Osteoblast (primary cell): ENCODE results near the gene PCSK5. TPM values are rescaled to one million over a fixed set of nuclear protein-coding genes. Genes with fewer than 3 reads are reported as not detected.
A peak's percentile ranks its signal among the peaks of the same experiment; 100 is the strongest.

Source experiments
- DNase-seq: peaks from one replicate; pipeline ENCODE4 v3.0.0; 2011; ENCODE audit warnings: low spot score, mixed read lengths; ENCODE audit not compliant: insufficient read length; ENCODE audit errors: missing footprints
- H2AFZ ChIP-seq: 2 replicates; pipeline ENCODE4 v1.6.0; 2011; ENCODE audit warnings: mild to moderate bottlenecking, low read length
- H3K27ac ChIP-seq: 2 replicates; pipeline ENCODE4 v1.5.1; 2011; ENCODE audit warnings: mild to moderate bottlenecking, low read depth, low read length, moderate library complexity
- H3K27me3 ChIP-seq: 2 replicates; pipeline ENCODE4 v1.6.0; 2012; ENCODE audit warnings: mild to moderate bottlenecking, control low read depth, inconsistent platforms, low read length, moderate library complexity; ENCODE audit not compliant: insufficient read depth
- H3K36me3 ChIP-seq: 2 replicates; pipeline ENCODE4 v1.5.1; 2011; ENCODE audit warnings: mild to moderate bottlenecking, low read length, control low read depth, moderate library complexity; ENCODE audit not compliant: insufficient read depth
- H3K4me1 ChIP-seq: 2 replicates; pipeline ENCODE4 v1.5.1; 2011; ENCODE audit warnings: mild to moderate bottlenecking, low read length, control low read depth, moderate library complexity; ENCODE audit not compliant: insufficient read depth
- H3K4me2 ChIP-seq: 2 replicates; pipeline ENCODE4 v1.6.0; 2011; ENCODE audit warnings: mild to moderate bottlenecking, low read length; ENCODE audit not compliant: insufficient read depth
- H3K4me3 ChIP-seq: fragments of 200-600 bp; sonication (generic); 3 replicates; pipeline ENCODE4 v1.5.1; 2012; ENCODE audit warnings: mild to moderate bottlenecking, low read length, inconsistent platforms; ENCODE audit not compliant: insufficient read depth
- H3K79me2 ChIP-seq: 2 replicates; pipeline ENCODE4 v1.6.0; 2012; ENCODE audit warnings: mild to moderate bottlenecking, low read length, control low read depth, inconsistent platforms; ENCODE audit not compliant: insufficient read depth
- H3K9me3 ChIP-seq: 2 replicates; pipeline ENCODE4 v1.5.1; 2011; ENCODE audit warnings: low read depth, low read length, control low read depth
- H4K20me1 ChIP-seq: 2 replicates; pipeline ENCODE4 v1.6.0; 2012; ENCODE audit warnings: mild to moderate bottlenecking, low read length, control low read depth; ENCODE audit not compliant: insufficient read depth
- total RNA-seq: library from RNA; depleted of rRNA; stranded (reverse); fragments of >200 nt; gene quantifications from 2 replicates; pipeline ENCODE4 v1.2.3, GENCODE V29; 2012
- TF ChIP-seq, protein P1 (sequence below): IDR thresholded peaks from 2 replicates; pipeline ENCODE4 v1.5.1; 2011; ENCODE audit warnings: mild to moderate bottlenecking, low read depth, low read length, moderate library complexity; ENCODE audit errors: extremely low read depth

PCSK5 gene
- total RNA-seq, 1 donor: 14.5 TPM

DNA sequence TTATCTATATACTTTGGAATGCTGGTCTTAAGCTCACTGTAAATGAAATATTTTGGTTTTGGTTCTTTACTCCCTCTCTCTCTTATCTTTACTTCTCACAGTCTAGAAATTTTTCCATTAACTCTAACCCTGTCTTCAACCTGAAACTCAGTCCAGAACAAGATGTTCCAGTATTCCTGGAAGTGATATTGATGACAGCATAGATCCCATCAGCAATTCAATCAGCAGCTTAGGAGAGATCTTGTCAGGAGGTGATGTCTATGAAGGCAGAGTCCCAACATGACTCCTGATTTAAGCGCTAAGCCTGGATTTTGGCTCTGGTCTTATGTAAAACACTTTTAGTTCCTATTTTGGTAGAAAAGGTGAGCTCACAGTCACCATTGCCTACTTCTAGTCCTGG lies 451.1 kb downstream of the PCSK5 start:
- Histone ChIP-seq H3K36me3 (no peaks in the 10 kb centered on the region), H3K27ac (no peak overlapping the region), H3K27me3 (peaks cover 2% of the 10 kb centered on the region), H3K79me2 (no peaks in the 10 kb centered on the region), H2AFZ (no peak overlapping the region), H3K4me2 (no peak overlapping the region), H3K4me3 (no peak overlapping the region), H3K4me1 (no peaks in the 10 kb centered on the region), H3K9me3 (no peaks in the 10 kb centered on the region), H4K20me1 (no peaks in the 10 kb centered on the region)
- TF ChIP-seq, protein P1, sequence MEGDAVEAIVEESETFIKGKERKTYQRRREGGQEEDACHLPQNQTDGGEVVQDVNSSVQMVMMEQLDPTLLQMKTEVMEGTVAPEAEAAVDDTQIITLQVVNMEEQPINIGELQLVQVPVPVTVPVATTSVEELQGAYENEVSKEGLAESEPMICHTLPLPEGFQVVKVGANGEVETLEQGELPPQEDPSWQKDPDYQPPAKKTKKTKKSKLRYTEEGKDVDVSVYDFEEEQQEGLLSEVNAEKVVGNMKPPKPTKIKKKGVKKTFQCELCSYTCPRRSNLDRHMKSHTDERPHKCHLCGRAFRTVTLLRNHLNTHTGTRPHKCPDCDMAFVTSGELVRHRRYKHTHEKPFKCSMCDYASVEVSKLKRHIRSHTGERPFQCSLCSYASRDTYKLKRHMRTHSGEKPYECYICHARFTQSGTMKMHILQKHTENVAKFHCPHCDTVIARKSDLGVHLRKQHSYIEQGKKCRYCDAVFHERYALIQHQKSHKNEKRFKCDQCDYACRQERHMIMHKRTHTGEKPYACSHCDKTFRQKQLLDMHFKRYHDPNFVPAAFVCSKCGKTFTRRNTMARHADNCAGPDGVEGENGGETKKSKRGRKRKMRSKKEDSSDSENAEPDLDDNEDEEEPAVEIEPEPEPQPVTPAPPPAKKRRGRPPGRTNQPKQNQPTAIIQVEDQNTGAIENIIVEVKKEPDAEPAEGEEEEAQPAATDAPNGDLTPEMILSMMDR: no peak
- no peak for DNase-seq

DNA sequence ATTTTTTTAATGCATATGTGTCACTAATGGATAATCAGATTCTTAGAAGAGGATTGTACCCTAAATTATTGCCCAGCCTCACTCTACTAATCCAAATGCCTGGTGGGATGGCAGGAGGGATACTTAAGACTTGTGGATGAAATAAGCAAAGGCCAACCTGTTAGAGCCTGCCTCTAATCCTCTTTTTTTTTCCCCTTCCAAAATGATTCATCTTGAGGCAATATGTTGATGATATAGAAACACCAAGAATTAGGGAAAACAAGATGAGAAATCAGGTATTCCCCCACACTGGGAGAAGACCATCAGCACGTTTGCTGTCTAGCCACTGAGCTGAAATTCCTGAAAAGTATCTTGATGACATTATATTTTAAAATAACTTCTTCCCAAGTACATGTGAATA lies 451.7 kb downstream of the PCSK5 start:
- H3K79me2 ChIP-seq: no peaks in the 10 kb centered on the region
- H3K4me3 ChIP-seq: no peak overlapping the region
- TF ChIP-seq, protein P1: no peak
- H2AFZ ChIP-seq: no peak overlapping the region
- H4K20me1 ChIP-seq: no peaks in the 10 kb centered on the region
- H3K27me3 ChIP-seq: peaks cover 3% of the 10 kb centered on the region
- no peaks in the 10 kb centered on the region for H3K36me3 ChIP-seq
- DNase-seq: no peak
- no peaks in the 10 kb centered on the region for H3K9me3 ChIP-seq
- H3K4me2 ChIP-seq: no peak overlapping the region
- H3K27ac ChIP-seq: no peak overlapping the region
- no peaks in the 10 kb centered on the region for H3K4me1 ChIP-seq

- Histone ChIP-seq H3K4me2 (no peak overlapping the region), H3K9me3 (no peaks in the 10 kb centered on the region), H2AFZ (no peak overlapping the region), H3K27ac (no peak overlapping the region), H3K4me1 (no peaks in the 10 kb centered on the region), H3K4me3 (no peak overlapping the region), H3K27me3 (peaks cover 3% of the 10 kb centered on the region), H3K79me2 (no peaks in the 10 kb centered on the region), H4K20me1 (no peaks in the 10 kb centered on the region), H3K36me3 (no peaks in the 10 kb centered on the region)
- DNase-seq: peak; percentile 56
- TF ChIP-seq, protein P1: no peak
These were observed 452.4 kb downstream of the PCSK5 start for GRCh38 chr9:76342858-76343257.

DNA sequence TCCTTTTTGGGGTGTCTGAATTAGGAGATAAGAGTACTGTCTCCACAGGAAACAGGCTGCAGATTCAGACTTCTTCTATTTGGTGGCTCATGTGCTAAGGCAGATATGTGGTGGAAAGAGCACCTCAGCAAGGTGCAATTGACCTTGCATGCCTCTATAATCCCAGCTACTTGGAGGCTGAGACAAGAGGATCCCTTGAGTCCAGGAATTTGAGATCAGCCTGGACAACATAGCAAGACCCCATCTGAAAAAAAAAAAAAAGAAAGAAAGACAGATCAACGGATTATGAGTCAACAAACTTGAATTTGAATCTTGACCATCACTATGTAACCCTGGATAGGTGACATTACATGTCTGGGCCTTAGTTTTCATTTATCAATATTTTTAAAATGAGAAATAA lies 459.4 kb downstream of the PCSK5 start:
- Histone ChIP-seq H3K4me3 (no peak overlapping the region), H3K36me3 (no peaks in the 10 kb centered on the region), H3K4me1 (no peaks in the 10 kb centered on the region), H3K4me2 (no peak overlapping the region), H4K20me1 (no peaks in the 10 kb centered on the region), H3K9me3 (no peaks in the 10 kb centered on the region), H3K79me2 (no peaks in the 10 kb centered on the region), H2AFZ (no peak overlapping the region), H3K27ac (no peak overlapping the region), H3K27me3 (peaks cover 11% of the 10 kb centered on the region)
- DNase-seq: no peak
- TF ChIP-seq, protein P1: no peak
